ENCODE data around the gene SH3D21. TPM values are rescaled to one million over a fixed set of nuclear protein-coding genes. Genes with fewer than 3 reads are reported as not detected.

Gene SH3D21
- total and polyA plus RNA-seq, 2 donors (not counting 1 experiment from before 2014, with no cell fraction given), result 0.49 to 1.8 TPM

DNA sequence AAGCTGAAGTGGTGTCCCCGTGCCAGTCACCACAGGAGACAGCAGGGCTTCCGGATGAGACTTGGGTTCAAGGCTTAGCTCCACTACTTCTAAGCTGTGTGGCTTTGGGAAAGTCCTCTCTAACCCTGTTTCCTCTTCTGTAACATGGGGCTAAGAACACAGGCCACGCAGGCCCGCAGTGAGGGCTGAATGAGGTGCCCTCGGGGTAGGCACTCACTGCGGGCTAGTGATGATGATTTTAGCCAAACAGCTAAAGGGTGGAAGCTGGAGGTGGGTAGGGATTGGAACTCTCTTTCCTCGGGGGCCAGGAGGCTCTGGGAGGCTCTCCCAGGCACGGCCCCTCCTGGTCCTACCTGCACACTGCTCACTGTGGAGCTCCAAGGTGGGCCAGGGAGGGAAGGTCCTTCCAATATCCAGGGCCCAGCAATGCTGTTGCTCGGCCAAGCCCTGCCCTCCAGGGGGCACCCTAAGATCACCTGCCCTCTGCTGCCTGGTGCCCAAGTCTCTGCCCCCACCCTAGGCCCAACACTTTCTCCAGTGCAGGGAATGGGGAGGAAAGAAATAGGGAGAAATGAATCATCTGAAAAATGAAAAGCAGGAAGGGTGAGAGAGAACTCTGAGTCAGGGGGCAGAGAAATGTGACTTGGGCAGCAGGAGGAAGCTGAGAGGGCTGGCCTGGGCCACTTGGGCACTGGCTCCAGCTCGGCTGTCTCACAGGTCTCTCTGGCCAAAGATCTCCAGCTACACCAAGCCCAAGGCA is 36.4 kb downstream of the SH3D21 start:
- DNase-seq, result peak; percentile 71
- Histone ChIP-seq H4K20me1 (ENCODE audit: control insufficient read depth, insufficient read depth, low read length, poor library complexity, severe bottlenecking) (peaks cover 15% of the 10 kb centered on the region), H3K4me3 (ENCODE audit: control extremely low read depth in 1 of 5, extremely low read depth in 1 of 5, insufficient read depth in 1 of 5, low read depth in 2 of 5, low read length in 4 of 5) (no peak overlapping the region), H3K4me1 (ENCODE audit: control insufficient read depth in 2 of 2, insufficient read depth in 2 of 2, low read length in 2 of 2) (peaks cover 0 to 5% of the 10 kb centered on the region in 2 donors), H3K9me3 (ENCODE audit: control extremely low read depth in 1 of 3, control insufficient read depth in 2 of 3, insufficient read depth in 1 of 3, low read length in 2 of 3) (no peaks in the 10 kb centered on the region), H3K36me3 (replicated peaks in 1 of 2; ENCODE audit: control extremely low read depth in 1 of 2, control insufficient read depth in 1 of 2, extremely low read depth in 1 of 2, insufficient read depth in 2 of 2, low read length in 1 of 2) (peaks cover 0 to 65% of the 10 kb centered on the region in 2 experiments), H3K27ac (ENCODE audit: low read length in 2 of 2) (no peak overlapping the region), H3K27me3 (replicated peaks in 1 of 4; ENCODE audit: control extremely low read depth in 1 of 4, control insufficient read depth in 3 of 4, insufficient read depth in 4 of 4, low read length in 3 of 4) (no peaks in the 10 kb centered on the region), H2AFZ (ENCODE audit: insufficient read depth, low read depth, low read length, poor library complexity, severe bottlenecking) (no peak overlapping the region), H3K79me2 (ENCODE audit: control insufficient read depth, insufficient read depth, low read length) (no peaks in the 10 kb centered on the region), H3K4me2 (replicated peaks; ENCODE audit: low read depth, low read length, poor library complexity, severe bottlenecking) (no peak overlapping the region), H3K9ac (ENCODE audit: low read length) (no peak overlapping the region)
- 86% methylated on average over 4 of the region's 10 CpGs for WGBS (ENCODE audit: insufficient coverage)
- peak; percentile 76 for ATAC-seq (ENCODE audit: low read depth)
- Mint-ChIP-seq H3K4me1 (peaks cover 10% of the 10 kb centered on the region), H3K4me3 (no peak overlapping the region), H3K9me3 (ENCODE audit: insufficient read depth) (no peaks in the 10 kb centered on the region), H3K27me3 (no peaks in the 10 kb centered on the region), H3K27ac (no peak overlapping the region)
- ChIA-PET POLR2A (interaction anchor here (1.2 kb wide), 1 partner anchor 77 kb away, joined by 5 read pairs; no protein-coding TSS in a partner anchor), CTCF (interaction anchor here (0.5 to 6.0 kb wide), 35 partner anchors 8 to 193 kb away, joined by 3 to 98 read pairs (median 5); partner anchors contain the start of genes EVA1B, LSM10 and TRAPPC3)
- no peak for TF ChIP-seq EZH2 (IDR thresholded peaks at IDR 0.05; ENCODE audit: borderline replicate concordance, insufficient read depth, low read depth, low read length, poor library complexity, severe bottlenecking)
- TF ChIP-seq, protein P1, sequence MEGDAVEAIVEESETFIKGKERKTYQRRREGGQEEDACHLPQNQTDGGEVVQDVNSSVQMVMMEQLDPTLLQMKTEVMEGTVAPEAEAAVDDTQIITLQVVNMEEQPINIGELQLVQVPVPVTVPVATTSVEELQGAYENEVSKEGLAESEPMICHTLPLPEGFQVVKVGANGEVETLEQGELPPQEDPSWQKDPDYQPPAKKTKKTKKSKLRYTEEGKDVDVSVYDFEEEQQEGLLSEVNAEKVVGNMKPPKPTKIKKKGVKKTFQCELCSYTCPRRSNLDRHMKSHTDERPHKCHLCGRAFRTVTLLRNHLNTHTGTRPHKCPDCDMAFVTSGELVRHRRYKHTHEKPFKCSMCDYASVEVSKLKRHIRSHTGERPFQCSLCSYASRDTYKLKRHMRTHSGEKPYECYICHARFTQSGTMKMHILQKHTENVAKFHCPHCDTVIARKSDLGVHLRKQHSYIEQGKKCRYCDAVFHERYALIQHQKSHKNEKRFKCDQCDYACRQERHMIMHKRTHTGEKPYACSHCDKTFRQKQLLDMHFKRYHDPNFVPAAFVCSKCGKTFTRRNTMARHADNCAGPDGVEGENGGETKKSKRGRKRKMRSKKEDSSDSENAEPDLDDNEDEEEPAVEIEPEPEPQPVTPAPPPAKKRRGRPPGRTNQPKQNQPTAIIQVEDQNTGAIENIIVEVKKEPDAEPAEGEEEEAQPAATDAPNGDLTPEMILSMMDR (IDR thresholded peaks at IDR 0.05), result peak; percentile 68
- intact Hi-C loops (cut with micrococcal nuclease), result loop anchor here (1.0 to 2.0 kb wide), 2 partner anchors 26 to 78 kb away; no protein-coding TSS in a partner anchor

Measured in B cell (primary cell).